Right lobe of liver (tissue), 4 donors: ENCODE results near the gene PLCB4.

ENCODE experiments used
- CTCF ChIP-seq, 4 donors: fragments of 200-600 bp in 3 of 4; fragments of 450-650 bp in 1 of 4; IDR thresholded peaks; one replicate each; pipeline versions ENCODE4 v1.5.1 to v1.8.0; 2016 to 2022; ENCODE audit warnings: antibody characterized with exemption in 4 of 4, mild to moderate bottlenecking in 2 of 4
- POLR2A ChIP-seq: fragments of 450-650 bp; IDR thresholded peaks from one replicate; pipeline ENCODE4 v1.6.1; 2017; ENCODE audit warnings: antibody characterized with exemption, mild to moderate bottlenecking
- donor health status: DM: no; HTN: no; CAD: no.
- donor health status: DM: no; HTN: no; CAD: no.
- donor health status: DM: no; HTN: yes; CAD: no.

- TF ChIP-seq CTCF (IDR thresholded peaks at IDR 0.05) (no peak), POLR2A (no peak)
Measured at GRCh38 chr20:9389346-9389745, 320.5 kb downstream of the PLCB4 start.
